PC-9 (cell line): Measurements from ENCODE around the gene KDM6A. TPM values are rescaled to one million over a fixed set of nuclear protein-coding genes. Genes with fewer than 3 reads are reported as not detected.
"Not testable (repeated sequence)": the region's sequence is repeated elsewhere in the genome, so short reads cannot be mapped to it uniquely, and the experiment has no call there.

ENCODE experiments used
- BruUV-seq: library from RNA; stranded (reverse); fragments of 400-500 nt; replicated peaks from 2 replicates; lab custom pipeline; 2021; lab: Mats Ljungman, UMichigan
- CTCF ChIA-PET: fragments of 300-600 bp; sonication (Branson Sonifier 250); formaldehyde crosslinking; loops from one replicate; lab custom pipeline; 2022; ENCODE audit warnings: antibody characterized with exemption; lab: Charles Lee
- POLR2A ChIA-PET: fragments of 300-600 bp; sonication (Branson Sonifier 250); formaldehyde crosslinking; loops from one replicate; lab custom pipeline; 2022; ENCODE audit warnings: antibody characterized with exemption; ENCODE audit not compliant: unreplicated experiment; lab: Charles Lee
- DNase-seq, 2 experiments: peaks; one replicate each; pipeline versions ENCODE4 v3.0.0 to v3.0.0-alpha.2; 2015 to 2022; ENCODE audit warnings: mixed read lengths in 1 of 2
- H2AFZ ChIP-seq: fragments of 200-600 bp; sonication (generic); 2 replicates; pipeline ENCODE4 v1.8.1; 2017; ENCODE audit warnings: antibody characterized with exemption
- H3F3A ChIP-seq: fragments of 200-600 bp; sonication (generic); 2 replicates; pipeline ENCODE4 v1.8.1; 2017; ENCODE audit warnings: antibody characterized with exemption, mild to moderate bottlenecking, low read depth; ENCODE audit not compliant: insufficient read depth
- H3K27ac ChIP-seq: fragments of 200-600 bp; sonication (generic); 2 replicates; pipeline ENCODE4 v1.6.1; 2016; ENCODE audit warnings: mixed run types
- H3K27me3 ChIP-seq: fragments of 200-600 bp; sonication (generic); 2 replicates; pipeline ENCODE4 v1.6.1; 2016; ENCODE audit warnings: low read depth, mixed run types; ENCODE audit not compliant: insufficient read depth
- H3K36me3 ChIP-seq: fragments of 200-600 bp; sonication (generic); 2 replicates; pipeline ENCODE4 v1.6.1; 2016; ENCODE audit warnings: low read depth, mixed run types
- H3K4me1 ChIP-seq: fragments of 200-600 bp; sonication (generic); replicated peaks from 2 replicates; pipeline ENCODE4 v1.6.1; 2016; ENCODE audit warnings: mixed run types; ENCODE audit not compliant: insufficient read depth
- H3K4me2 ChIP-seq: fragments of 200-600 bp; sonication (generic); 2 replicates; pipeline ENCODE4 v1.6.1; 2017; ENCODE audit warnings: mixed run types
- H3K4me3 ChIP-seq: fragments of 200-600 bp; sonication (generic); 2 replicates; pipeline ENCODE4 v1.6.1; 2016; ENCODE audit warnings: mixed run types
- H3K79me2 ChIP-seq: fragments of 200-600 bp; sonication (generic); 2 replicates; pipeline ENCODE4 v1.6.1; 2017; ENCODE audit warnings: low read depth, mixed run types
- H3K9me2 ChIP-seq: fragments of 200-600 bp; sonication (generic); 2 replicates; pipeline ENCODE4 v1.8.1; 2017; ENCODE audit warnings: mild to moderate bottlenecking; ENCODE audit not compliant: insufficient read depth
- H3K9me3 ChIP-seq: fragments of 200-600 bp; sonication (generic); 2 replicates; pipeline ENCODE4 v1.8.1; 2016; ENCODE audit warnings: low read depth; ENCODE audit not compliant: insufficient read depth
- H4K20me1 ChIP-seq: fragments of 200-600 bp; sonication (generic); 2 replicates; pipeline ENCODE4 v1.8.1; 2017; ENCODE audit not compliant: insufficient read depth
- EZH2 ChIP-seq: fragments of 200-600 bp; sonication (generic); IDR thresholded peaks from 2 replicates; pipeline ENCODE4 v1.8.0; 2017; ENCODE audit warnings: antibody characterized with exemption, low read depth
- intact Hi-C: fragments of 100-400 bp; cut with micrococcal nuclease; formaldehyde crosslinking; loops from one replicate; pipeline ENCODE4 v1.10.0; 2022; ENCODE audit not compliant: unreplicated experiment
- total RNA-seq: library from RNA; stranded (reverse); gene quantifications from 2 replicates; pipeline ENCODE4 v1.2.3, GENCODE V29; 2021
- TF ChIP-seq, protein P1 (sequence below): fragments of 200-600 bp; sonication (generic); conservative IDR thresholded peaks from 2 replicates; pipeline ENCODE4 v1.6.1; 2017; ENCODE audit warnings: mixed run types, antibody characterized with exemption, mild to moderate bottlenecking, moderate library complexity

KDM6A gene
- total RNA-seq, 1 experiment from 2014 or later: 20.5 TPM

DNA sequence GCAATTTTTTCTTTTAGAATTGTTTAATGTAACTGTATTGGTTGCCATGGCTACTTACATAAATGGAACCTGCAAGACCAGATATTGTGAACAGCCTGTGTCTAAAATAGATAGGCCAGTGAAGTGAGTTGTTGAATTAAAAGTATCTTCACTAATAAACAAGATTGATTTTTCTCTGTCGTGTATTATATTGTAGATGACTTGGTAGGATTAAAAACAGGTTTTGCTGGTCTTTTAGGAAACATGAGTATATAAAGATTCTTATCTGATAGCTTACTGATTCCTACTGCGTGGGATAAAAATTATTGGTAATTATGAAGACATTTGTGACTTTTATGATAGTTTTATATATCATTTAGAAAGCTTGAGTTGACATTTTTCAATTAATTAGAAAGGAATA is 162.1 kb downstream of the KDM6A start:
- H3K79me2 ChIP-seq: no peaks in the 10 kb centered on the region
- intact Hi-C loops: no loop called here
- no peaks in the 10 kb centered on the region for H3K9me3 ChIP-seq
- BruUV-seq: no TSS peak
- H3K4me3 ChIP-seq: no peak overlapping the region
- no peaks in the 10 kb centered on the region for H3K36me3 ChIP-seq
- H3K4me2 ChIP-seq: no peak overlapping the region
- H4K20me1 ChIP-seq: no peaks in the 10 kb centered on the region
- H3K4me1 ChIP-seq: no peaks in the 10 kb centered on the region
- DNase-seq: peak in 1 of 2 experiments; percentile 38
- POLR2A ChIA-PET: no interaction called here
- H3F3A ChIP-seq: no peaks in the 10 kb centered on the region
- 0 out of 2 replicates have a peak overlapping the region, but pooled peaks have one; percentile 9 for H3K27ac ChIP-seq
- H3K27me3 ChIP-seq: no peaks in the 10 kb centered on the region
- CTCF ChIA-PET: no interaction called here
- no peaks in the 10 kb centered on the region for H3K9me2 ChIP-seq
- H2AFZ ChIP-seq: no peak overlapping the region
- TF ChIP-seq, protein P1, sequence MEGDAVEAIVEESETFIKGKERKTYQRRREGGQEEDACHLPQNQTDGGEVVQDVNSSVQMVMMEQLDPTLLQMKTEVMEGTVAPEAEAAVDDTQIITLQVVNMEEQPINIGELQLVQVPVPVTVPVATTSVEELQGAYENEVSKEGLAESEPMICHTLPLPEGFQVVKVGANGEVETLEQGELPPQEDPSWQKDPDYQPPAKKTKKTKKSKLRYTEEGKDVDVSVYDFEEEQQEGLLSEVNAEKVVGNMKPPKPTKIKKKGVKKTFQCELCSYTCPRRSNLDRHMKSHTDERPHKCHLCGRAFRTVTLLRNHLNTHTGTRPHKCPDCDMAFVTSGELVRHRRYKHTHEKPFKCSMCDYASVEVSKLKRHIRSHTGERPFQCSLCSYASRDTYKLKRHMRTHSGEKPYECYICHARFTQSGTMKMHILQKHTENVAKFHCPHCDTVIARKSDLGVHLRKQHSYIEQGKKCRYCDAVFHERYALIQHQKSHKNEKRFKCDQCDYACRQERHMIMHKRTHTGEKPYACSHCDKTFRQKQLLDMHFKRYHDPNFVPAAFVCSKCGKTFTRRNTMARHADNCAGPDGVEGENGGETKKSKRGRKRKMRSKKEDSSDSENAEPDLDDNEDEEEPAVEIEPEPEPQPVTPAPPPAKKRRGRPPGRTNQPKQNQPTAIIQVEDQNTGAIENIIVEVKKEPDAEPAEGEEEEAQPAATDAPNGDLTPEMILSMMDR: no peak
- no peak for TF ChIP-seq EZH2

DNA sequence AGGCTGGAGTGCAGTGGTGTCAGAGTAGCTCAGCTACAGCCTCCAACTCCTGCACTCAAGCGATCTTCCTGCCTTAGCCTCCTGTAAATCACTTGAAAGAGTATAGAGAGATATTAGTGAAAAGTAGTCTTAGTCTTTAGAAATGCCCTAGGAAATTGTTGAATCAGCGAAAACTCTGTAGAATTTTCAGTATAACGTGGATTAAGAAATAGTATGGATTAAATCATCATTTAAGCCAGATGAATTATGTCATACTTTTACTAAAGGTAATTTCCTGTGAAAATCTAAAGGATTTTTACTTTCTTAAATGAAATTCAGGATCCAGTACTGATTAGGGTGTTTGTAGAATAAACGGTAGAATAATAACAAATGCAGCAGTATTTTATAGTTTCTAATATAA is 163.2 kb downstream of the KDM6A start:
- H3K4me1 ChIP-seq: no peaks in the 10 kb centered on the region
- no peaks in the 10 kb centered on the region for H4K20me1 ChIP-seq
- no peak overlapping the region for H3K4me2 ChIP-seq
- DNase-seq: no peak
- no peak overlapping the region for H3K4me3 ChIP-seq
- no peaks in the 10 kb centered on the region for H3F3A ChIP-seq
- H3K27me3 ChIP-seq: no peaks in the 10 kb centered on the region
- intact Hi-C loops: no loop called here
- no TSS peak for BruUV-seq
- H3K9me2 ChIP-seq: no peaks in the 10 kb centered on the region
- ChIA-PET POLR2A (no interaction called here), CTCF (no interaction called here)
- TF ChIP-seq, protein P1: no peak
- no peak for TF ChIP-seq EZH2
- no peaks in the 10 kb centered on the region for H3K36me3 ChIP-seq
- H3K27ac ChIP-seq: no peak overlapping the region
- H3K9me3 ChIP-seq: no peaks in the 10 kb centered on the region
- H3K79me2 ChIP-seq: no peaks in the 10 kb centered on the region
- H2AFZ ChIP-seq: no peak overlapping the region

DNA sequence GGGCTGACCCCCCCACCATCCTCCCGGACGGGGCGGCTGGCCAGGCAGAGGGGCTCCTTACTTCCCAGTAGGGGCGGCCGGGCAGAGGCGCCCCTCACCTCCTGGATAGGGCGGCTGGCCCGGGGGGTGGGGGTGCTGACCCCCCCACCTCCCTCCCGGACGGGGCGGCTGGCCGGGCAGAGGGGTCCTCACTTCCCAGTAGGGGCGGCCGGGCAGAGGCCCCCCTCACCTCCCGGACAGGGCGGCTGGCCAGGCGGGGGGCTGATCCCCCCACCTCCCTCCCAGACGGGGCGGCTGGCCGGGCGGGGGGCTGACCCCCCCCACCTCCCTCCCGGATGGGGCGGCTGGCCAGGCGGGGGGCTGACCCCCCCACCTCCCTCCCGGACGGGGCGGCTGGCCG is 167.1 kb downstream of the KDM6A start:
- H3K4me3 ChIP-seq, H3K9me3 ChIP-seq, H3F3A ChIP-seq, H3K4me1 ChIP-seq, H3K27ac ChIP-seq, H3K36me3 ChIP-seq, POLR2A ChIA-PET, DNase-seq, intact Hi-C loops, CTCF ChIA-PET, H3K4me2 ChIP-seq, H2AFZ ChIP-seq, BruUV-seq, H3K9me2 ChIP-seq, H3K27me3 ChIP-seq, H4K20me1 ChIP-seq, H3K79me2 ChIP-seq: not testable (repeated sequence)

DNA sequence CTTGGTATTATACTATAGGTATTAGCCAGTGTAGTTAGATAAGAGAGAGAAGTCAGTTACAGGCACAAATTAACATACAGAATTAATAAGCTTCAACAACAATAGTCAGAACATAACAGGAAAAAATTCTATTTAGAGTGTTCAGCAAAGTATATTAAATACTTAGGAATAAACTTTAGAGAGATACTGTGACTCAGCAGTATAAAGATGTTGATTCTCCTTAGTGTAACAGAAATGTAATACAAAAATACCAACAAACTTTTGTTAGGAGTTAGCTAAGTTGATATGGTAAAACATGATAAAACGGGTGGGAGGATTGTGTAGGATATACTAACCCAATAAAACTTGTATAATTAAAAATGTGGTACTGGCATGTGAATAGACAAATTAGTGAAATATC is 173.4 kb downstream of the KDM6A start:
- H3K79me2 ChIP-seq: no peaks in the 10 kb centered on the region
- H4K20me1 ChIP-seq: no peaks in the 10 kb centered on the region
- H3K27ac ChIP-seq: no peak overlapping the region
- no peak overlapping the region for H3K4me3 ChIP-seq
- no peaks in the 10 kb centered on the region for H3K9me3 ChIP-seq
- DNase-seq: no peak
- H3K27me3 ChIP-seq: no peaks in the 10 kb centered on the region
- CTCF ChIA-PET: no interaction called here
- intact Hi-C loops: no loop called here
- POLR2A ChIA-PET: no interaction called here
- no TSS peak for BruUV-seq
- no peaks in the 10 kb centered on the region for H3F3A ChIP-seq
- H3K9me2 ChIP-seq: no peaks in the 10 kb centered on the region
- no peaks in the 10 kb centered on the region for H3K36me3 ChIP-seq
- TF ChIP-seq EZH2: no peak
- TF ChIP-seq, protein P1: no peak
- H3K4me2 ChIP-seq: no peak overlapping the region
- H3K4me1 ChIP-seq: no peaks in the 10 kb centered on the region
- no peak overlapping the region for H2AFZ ChIP-seq
